OCI-M2 (cell line): ENCODE data around the gene ATP1B1.
"Not testable (repeated sequence)": the region's sequence is repeated elsewhere in the genome, so short reads cannot be mapped to it uniquely, and the experiment has no call there.

Experiments
- DNase-seq: peaks from one replicate; lab custom pipeline; 2025; ENCODE audit not compliant: unreplicated experiment; lab: John Stamatoyannopoulos, UW

Gene ATP1B1

GRCh38 chr1:169115891-169116585 is 9.5 kb downstream of the ATP1B1 start:
- DNase-seq, result no peak

- DNase-seq, result no peak
Observed at GRCh38 chr1:169117014-169117413, 10.5 kb downstream of the ATP1B1 start.

- no peak for DNase-seq
Observed at GRCh38 chr1:169117599-169117998, 11.1 kb downstream of the ATP1B1 start.

- no peak for DNase-seq
Observed at GRCh38 chr1:169118227-169118626, 11.7 kb downstream of the ATP1B1 start.

- no peak for DNase-seq
Observed at GRCh38 chr1:169119405-169119804, 12.9 kb downstream of the ATP1B1 start.

DNA sequence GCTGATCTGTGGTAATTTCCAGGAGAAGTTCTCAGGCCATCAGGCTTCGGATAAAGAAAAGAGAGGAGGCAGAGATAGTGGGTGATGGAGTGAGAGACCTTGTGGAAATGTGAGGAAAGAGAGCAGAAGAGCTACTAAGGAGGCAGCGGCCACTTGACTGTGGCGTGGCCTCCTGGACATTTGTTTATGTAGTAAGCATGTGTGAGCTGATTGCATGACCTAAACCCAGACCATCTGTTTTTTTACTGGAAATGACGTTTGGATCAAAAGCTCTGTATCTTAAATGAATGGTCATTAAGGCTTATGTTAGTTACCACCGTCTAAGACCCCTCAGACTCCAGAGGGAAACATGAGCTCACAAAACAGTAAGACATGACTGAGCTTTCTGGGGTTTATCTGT is 13.6 kb downstream of the ATP1B1 start:
- DNase-seq, result no peak

- DNase-seq, result no peak
Observed at GRCh38 chr1:169121146-169121923, 14.8 kb downstream of the ATP1B1 start.

DNA sequence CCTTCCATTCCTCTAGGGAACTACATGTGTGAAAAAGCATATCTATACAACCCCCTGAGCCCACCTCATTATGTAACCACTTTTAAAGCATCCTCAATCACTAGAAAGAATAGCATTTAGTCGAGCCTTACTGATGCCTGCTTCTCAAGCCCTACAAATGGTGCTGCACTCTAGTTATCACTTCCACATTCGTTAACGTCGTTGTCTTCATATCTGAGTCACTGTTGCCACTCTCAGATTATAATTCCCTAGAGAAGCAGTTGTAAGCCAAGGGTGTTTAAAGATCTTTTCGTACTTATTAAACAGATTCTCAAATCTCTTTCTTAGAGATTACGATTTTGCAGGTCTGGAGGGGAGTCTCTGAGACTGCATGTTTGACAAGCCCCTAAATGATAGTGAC is 16.5 kb downstream of the ATP1B1 start:
- no peak for DNase-seq

- no peak for DNase-seq
Observed at GRCh38 chr1:169124459-169124858, 18.0 kb downstream of the ATP1B1 start.

DNA sequence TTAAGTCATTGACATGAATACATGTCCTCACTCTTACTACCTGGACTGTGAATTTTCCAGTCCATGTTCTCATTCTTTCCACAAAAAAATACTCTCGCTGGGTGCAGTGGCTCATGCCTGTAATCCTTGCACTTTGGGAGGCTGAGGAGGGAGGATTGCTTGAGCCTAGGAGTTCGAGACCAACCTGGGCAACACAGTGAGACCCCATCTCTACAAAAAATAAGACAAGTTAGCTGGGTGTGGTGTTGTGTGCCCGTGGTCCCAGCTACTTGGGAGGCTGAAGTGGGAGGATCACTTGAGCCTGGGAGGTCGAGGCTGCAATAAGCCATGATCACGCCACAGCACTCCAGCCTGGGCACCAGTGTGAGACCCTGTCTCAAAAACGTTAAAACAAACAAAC is 19.1 kb downstream of the ATP1B1 start:
- not testable (repeated sequence) for DNase-seq

DNA sequence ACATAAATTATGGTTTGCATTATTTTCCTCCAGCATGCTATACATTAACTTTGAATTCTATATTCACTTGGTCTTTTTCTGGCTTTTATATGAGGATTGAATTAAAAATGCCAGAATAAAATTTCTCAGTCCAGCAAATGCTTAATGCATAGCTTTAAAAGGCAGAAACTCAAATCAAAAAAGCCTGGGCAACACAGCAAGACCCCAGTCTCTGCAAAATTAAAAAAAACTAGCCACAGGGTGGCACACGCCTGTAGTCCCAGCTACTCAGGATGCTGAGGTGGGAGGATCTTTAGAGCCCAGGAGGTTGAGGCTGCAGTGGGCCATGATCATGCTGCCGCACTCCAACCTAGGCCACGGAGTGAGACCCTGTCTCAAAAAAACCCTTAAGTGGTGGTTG is 19.8 kb downstream of the ATP1B1 start:
- no peak for DNase-seq

- no peak for DNase-seq
Observed at GRCh38 chr1:169127305-169127704, 20.8 kb downstream of the ATP1B1 start.

- no peak for DNase-seq
Observed at GRCh38 chr1:169128562-169128961, 22.1 kb downstream of the ATP1B1 start.

GRCh38 chr1:169129109-169129784 is 22.8 kb downstream of the ATP1B1 start:
- no peak for DNase-seq

- DNase-seq, result no peak
Observed at GRCh38 chr1:169130683-169131082, 24.2 kb downstream of the ATP1B1 start.

DNA sequence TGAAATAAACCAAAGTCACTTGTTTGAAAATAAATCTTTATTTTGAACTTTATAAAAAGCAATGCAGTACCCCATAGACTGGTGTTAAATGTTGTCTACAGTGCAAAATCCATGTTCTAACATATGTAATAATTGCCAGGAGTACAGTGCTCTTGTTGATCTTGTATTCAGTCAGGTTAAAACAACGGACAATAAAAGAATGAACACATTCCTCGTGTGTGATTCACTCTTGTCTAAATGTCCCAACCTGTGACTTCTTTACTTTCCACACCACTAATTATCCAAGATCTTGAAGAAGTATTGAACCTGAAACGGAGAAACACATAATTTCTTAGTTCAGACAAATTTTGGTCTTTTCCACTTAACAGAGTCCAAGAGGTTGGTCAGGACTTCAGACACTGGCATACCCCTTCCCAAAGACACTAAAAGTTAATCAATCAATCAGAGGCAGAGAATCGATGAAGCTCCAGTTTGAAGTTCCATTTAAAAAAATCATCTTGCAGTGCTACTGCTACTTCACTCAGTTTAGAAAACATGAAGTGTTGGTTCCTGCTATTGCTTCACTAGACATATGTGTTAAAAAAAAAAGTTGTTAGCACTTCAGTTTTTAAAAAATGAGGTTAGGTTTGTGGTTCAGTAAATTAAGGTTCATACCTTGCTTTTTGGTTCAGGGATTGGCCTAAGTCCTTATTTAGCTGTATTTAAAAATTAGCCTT is 26.2 kb downstream of the ATP1B1 start:
- DNase-seq, result no peak

- DNase-seq, result no peak
Observed at GRCh38 chr1:169133228-169133576, 26.7 kb downstream of the ATP1B1 start.

GRCh38 chr1:169133801-169134502 is 27.5 kb downstream of the ATP1B1 start:
- DNase-seq, result no peak

DNA sequence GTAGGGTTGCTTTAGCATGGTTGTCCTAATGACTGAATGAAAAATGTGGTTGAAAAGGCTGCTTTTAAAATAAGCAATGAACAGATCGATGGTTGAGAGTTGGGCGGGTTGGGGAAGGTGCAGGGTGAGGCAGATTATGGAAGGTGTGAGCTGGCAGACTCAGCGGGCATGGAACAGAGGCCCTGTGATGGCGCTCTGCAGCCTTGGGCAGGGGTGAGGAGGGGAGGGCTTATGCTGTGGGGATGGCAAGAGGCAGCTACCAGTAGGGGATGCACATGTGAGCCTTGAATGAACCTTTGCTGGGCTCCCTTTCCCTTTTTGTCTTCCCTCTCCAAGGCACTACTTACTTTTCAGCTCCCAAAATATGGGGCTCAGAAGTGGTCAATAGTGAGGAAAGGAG is 30.9 kb downstream of the ATP1B1 start:
- no peak for DNase-seq

- no peak for DNase-seq
Observed at GRCh38 chr1:169138866-169139670, 32.6 kb downstream of the ATP1B1 start.
